ENCODE results near the gene PDE4B.

DNA sequence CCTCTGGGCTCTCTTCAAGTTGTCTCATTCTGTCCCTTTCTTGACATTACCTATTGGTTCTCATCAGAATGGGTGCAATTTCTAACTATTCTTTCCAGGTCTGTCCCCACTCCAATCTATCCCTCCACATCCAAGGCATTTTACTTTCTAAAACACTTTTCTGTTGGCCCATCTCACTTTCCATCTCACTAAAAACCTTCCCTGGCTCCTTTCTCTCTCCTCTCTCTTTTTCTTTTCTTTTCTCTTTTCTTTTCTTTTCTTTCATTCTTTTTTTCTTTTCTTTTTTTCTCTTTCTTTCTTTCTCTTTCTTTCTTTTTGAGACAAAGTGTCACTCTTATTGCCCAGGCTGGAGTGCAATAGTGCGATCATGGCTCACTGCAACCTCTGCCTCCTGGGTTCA is 462.1 kb downstream of the PDE4B start:
- no peak for TF ChIP-seq POLR2A (IDR thresholded peaks at IDR 0.05)
- TF ChIP-seq, protein P1, sequence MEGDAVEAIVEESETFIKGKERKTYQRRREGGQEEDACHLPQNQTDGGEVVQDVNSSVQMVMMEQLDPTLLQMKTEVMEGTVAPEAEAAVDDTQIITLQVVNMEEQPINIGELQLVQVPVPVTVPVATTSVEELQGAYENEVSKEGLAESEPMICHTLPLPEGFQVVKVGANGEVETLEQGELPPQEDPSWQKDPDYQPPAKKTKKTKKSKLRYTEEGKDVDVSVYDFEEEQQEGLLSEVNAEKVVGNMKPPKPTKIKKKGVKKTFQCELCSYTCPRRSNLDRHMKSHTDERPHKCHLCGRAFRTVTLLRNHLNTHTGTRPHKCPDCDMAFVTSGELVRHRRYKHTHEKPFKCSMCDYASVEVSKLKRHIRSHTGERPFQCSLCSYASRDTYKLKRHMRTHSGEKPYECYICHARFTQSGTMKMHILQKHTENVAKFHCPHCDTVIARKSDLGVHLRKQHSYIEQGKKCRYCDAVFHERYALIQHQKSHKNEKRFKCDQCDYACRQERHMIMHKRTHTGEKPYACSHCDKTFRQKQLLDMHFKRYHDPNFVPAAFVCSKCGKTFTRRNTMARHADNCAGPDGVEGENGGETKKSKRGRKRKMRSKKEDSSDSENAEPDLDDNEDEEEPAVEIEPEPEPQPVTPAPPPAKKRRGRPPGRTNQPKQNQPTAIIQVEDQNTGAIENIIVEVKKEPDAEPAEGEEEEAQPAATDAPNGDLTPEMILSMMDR (IDR thresholded peaks at IDR 0.05) = no peak

Measured in heart left ventricle (tissue), 13 donors.